ENCODE data around the gene PSMB5. TPM values are rescaled to one million over a fixed set of nuclear protein-coding genes. Genes with fewer than 3 reads are reported as not detected.

The PSMB5 gene
- total RNA-seq, 1 donor from 2014 or later: 183 TPM

DNA sequence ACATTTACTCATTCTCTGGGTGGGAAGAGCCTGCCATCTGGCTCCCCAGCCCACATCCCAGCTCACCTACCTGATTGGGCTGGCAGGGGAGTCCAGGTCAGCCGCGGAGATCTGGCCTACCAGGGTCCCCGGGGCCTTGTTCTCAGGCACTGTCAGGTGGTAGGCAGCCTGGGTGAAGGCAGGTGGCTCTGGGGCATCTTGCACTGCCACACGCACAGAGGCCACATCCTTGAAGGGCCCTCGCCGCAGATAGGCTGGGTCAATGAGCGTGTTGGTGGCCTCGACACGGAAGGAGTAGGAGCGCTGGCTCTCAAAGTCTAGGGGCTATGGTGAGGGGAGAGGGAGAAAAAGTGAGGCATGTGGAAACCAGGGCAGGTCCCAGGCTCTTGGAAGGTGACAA, 18.7 kb upstream of the PSMB5 start:
- H3K4me3 ChIP-seq (ENCODE audit: low read length in 3 of 3): no peak overlapping the region

DNA sequence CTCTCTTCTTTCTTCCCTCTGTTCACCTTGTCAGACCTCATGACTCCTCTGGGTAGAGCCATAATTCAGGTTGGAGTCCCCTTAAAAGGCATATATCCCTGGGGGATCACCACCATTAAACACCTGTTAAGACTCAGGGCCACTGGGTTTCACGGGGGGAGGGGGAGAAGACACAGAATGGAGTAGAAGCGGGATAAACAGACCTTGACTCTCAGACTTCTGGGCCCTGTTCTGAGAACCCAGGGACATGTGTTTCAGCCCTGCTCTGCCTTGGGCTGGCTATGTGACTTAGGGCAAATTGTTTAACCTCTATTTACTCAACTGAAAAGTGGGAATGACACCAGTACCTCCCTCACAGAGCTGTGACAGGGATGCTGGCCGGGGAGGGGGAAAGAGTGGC, 18.0 kb upstream of the PSMB5 start:
- Histone ChIP-seq H3K4me1 (ENCODE audit: control insufficient read depth in 3 of 3, insufficient read depth in 3 of 3, low read length in 3 of 3) (peaks cover 8 to 17% (median 10%) of the 10 kb centered on the region in 3 donors), H3K9ac (ENCODE audit: low read depth in 1 of 3, low read length in 3 of 3) (peak overlapping the region in 1 of 3 donors; percentile 33), H3K36me3 (ENCODE audit: control insufficient read depth in 3 of 3, insufficient read depth in 3 of 3, low read length in 3 of 3) (no peaks in the 10 kb centered on the region), H3K27me3 (ENCODE audit: control insufficient read depth in 3 of 3, insufficient read depth in 3 of 3, low read length in 3 of 3) (no peaks in the 10 kb centered on the region), H3K4me3 (ENCODE audit: low read length in 3 of 3) (no peak overlapping the region), H3K27ac (ENCODE audit: low read depth, low read length) (no peak overlapping the region), H3K9me3 (ENCODE audit: control insufficient read depth in 3 of 3, low read length in 3 of 3) (no peaks in the 10 kb centered on the region)

More for the DNA sequence above, 18.7 kb upstream of the PSMB5 start:
- Histone ChIP-seq H3K36me3 (ENCODE audit: control insufficient read depth in 3 of 3, insufficient read depth in 3 of 3, low read length in 3 of 3) (no peaks in the 10 kb centered on the region), H3K9ac (ENCODE audit: low read depth in 1 of 3, low read length in 3 of 3) (no peak overlapping the region), H3K4me1 (ENCODE audit: control insufficient read depth in 3 of 3, insufficient read depth in 3 of 3, low read length in 3 of 3) (peaks cover 10 to 20% (median 13%) of the 10 kb centered on the region in 3 donors), H3K9me3 (ENCODE audit: control insufficient read depth in 3 of 3, low read length in 3 of 3) (no peaks in the 10 kb centered on the region), H3K27ac (ENCODE audit: low read depth, low read length) (no peak overlapping the region), H3K27me3 (ENCODE audit: control insufficient read depth in 3 of 3, insufficient read depth in 3 of 3, low read length in 3 of 3) (no peaks in the 10 kb centered on the region)

DNA sequence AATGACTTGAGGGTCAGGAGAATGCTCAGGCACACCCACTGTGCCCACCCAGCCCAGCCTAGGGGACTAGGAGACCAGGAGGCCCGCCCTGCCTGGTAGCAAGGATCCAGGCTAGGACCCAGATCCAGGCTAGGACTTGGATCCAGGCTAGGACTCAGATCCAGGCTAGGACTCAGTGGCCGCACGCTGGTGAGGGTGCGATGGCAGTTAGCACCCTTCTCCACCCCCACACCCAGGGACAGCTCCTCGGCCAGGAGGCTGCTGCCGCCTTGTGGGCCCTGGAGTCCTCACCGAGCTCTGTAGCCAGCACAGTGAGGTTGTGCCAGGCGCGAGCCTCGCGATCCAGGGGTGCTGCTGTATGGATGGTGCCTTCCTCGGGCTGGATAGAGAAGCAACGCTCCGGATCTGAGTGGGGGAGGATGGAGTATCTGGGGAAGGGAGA, 17.5 kb upstream of the PSMB5 start:
- Histone ChIP-seq H3K9ac (ENCODE audit: low read depth in 1 of 3, low read length in 3 of 3) (peak overlapping the region in 1 of 3 donors; percentile 33), H3K36me3 (ENCODE audit: control insufficient read depth in 3 of 3, insufficient read depth in 3 of 3, low read length in 3 of 3) (no peaks in the 10 kb centered on the region), H3K9me3 (ENCODE audit: control insufficient read depth in 3 of 3, low read length in 3 of 3) (no peaks in the 10 kb centered on the region), H3K4me1 (ENCODE audit: control insufficient read depth in 3 of 3, insufficient read depth in 3 of 3, low read length in 3 of 3) (peaks cover 8 to 15% (median 10%) of the 10 kb centered on the region in 3 donors), H3K27ac (ENCODE audit: low read depth, low read length) (no peak overlapping the region), H3K4me3 (ENCODE audit: low read length in 3 of 3) (no peak overlapping the region), H3K27me3 (ENCODE audit: control insufficient read depth in 3 of 3, insufficient read depth in 3 of 3, low read length in 3 of 3) (no peaks in the 10 kb centered on the region)

DNA sequence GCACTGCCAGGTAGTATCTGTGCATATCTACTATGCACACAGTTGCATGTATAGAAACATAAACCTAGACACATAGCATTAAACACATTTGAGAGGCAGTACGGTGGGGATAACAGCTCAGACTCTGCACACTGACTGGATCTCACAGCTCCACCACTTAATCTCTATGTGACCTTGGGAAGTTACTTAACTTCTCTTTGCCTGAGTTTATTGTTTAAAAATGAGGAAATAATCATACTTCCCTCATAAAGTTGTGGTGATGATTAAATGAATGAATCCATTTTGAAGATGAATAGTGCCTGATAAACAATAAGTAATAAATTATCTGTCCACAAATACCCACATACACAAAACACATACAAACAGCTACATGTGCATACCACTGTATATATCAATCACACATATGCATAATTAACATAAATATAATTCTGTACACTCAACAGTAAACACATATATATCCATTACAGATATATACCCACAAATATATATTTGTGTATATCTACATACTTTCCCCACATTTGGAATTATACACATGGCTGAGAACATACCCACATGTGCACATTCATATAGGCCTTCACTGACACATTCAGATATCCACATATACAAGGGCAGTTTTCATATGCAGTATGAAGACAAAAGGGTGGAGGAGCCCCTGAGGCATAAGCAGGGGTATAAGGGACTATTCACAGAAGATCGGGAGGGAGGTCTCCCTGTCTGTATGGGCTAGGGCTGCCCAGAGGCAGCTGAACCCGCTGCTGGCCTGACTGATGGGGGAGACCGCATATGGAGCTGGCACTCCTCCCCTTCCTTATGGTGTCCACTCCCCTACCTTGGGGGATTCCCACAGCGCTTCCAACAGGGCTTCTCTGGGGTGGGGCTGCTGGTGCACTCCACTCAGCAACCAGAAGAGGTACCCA, 16.7 kb upstream of the PSMB5 start:
- no peak overlapping the region for H3K4me3 ChIP-seq (ENCODE audit: low read length in 3 of 3)
- no peaks in the 10 kb centered on the region for H3K36me3 ChIP-seq (ENCODE audit: control insufficient read depth in 3 of 3, insufficient read depth in 3 of 3, low read length in 3 of 3)
- no peak overlapping the region for H3K9ac ChIP-seq (ENCODE audit: low read depth in 1 of 3, low read length in 3 of 3)
- H3K9me3 ChIP-seq (ENCODE audit: control insufficient read depth in 3 of 3, low read length in 3 of 3): no peaks in the 10 kb centered on the region
- H3K27me3 ChIP-seq (ENCODE audit: control insufficient read depth in 3 of 3, insufficient read depth in 3 of 3, low read length in 3 of 3): no peaks in the 10 kb centered on the region
- H3K4me1 ChIP-seq (ENCODE audit: control insufficient read depth in 3 of 3, insufficient read depth in 3 of 3, low read length in 3 of 3): peaks cover 2 to 9% (median 3%) of the 10 kb centered on the region in 3 donors
- H3K27ac ChIP-seq (ENCODE audit: low read depth, low read length): no peak overlapping the region

DNA sequence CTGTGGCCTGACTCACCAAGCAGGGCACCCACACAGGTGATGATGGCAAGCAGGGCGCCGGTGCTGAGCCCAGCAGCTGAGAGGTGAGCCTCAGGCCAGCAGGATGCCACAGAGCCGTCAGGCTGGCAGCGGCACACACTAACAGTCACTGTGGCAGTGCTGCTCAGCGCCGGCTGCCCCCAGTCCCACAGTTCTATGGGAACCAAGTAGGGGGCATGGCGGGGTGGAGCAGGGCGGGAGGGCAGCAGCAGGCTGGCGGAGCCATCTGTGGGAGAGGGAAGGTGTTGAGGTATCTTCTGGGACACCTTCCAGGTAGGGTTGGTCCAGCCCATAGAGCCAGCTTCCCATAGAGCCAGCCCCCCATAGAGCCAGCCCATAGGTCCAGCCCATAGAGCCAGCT, 14.3 kb upstream of the PSMB5 start:
- no peaks in the 10 kb centered on the region for H3K36me3 ChIP-seq (ENCODE audit: control insufficient read depth in 3 of 3, insufficient read depth in 3 of 3, low read length in 3 of 3)
- no peaks in the 10 kb centered on the region for H3K9me3 ChIP-seq (ENCODE audit: control insufficient read depth in 3 of 3, low read length in 3 of 3)
- H3K27me3 ChIP-seq (ENCODE audit: control insufficient read depth in 3 of 3, insufficient read depth in 3 of 3, low read length in 3 of 3): no peaks in the 10 kb centered on the region
- peaks cover 0 to 9% (median 3%) of the 10 kb centered on the region in 3 donors for H3K4me1 ChIP-seq (ENCODE audit: control insufficient read depth in 3 of 3, insufficient read depth in 3 of 3, low read length in 3 of 3)
- no peak overlapping the region for H3K27ac ChIP-seq (ENCODE audit: low read depth, low read length)
- H3K4me3 ChIP-seq (ENCODE audit: low read length in 3 of 3): no peak overlapping the region
- H3K9ac ChIP-seq (ENCODE audit: low read depth in 1 of 3, low read length in 3 of 3): no peak overlapping the region

DNA sequence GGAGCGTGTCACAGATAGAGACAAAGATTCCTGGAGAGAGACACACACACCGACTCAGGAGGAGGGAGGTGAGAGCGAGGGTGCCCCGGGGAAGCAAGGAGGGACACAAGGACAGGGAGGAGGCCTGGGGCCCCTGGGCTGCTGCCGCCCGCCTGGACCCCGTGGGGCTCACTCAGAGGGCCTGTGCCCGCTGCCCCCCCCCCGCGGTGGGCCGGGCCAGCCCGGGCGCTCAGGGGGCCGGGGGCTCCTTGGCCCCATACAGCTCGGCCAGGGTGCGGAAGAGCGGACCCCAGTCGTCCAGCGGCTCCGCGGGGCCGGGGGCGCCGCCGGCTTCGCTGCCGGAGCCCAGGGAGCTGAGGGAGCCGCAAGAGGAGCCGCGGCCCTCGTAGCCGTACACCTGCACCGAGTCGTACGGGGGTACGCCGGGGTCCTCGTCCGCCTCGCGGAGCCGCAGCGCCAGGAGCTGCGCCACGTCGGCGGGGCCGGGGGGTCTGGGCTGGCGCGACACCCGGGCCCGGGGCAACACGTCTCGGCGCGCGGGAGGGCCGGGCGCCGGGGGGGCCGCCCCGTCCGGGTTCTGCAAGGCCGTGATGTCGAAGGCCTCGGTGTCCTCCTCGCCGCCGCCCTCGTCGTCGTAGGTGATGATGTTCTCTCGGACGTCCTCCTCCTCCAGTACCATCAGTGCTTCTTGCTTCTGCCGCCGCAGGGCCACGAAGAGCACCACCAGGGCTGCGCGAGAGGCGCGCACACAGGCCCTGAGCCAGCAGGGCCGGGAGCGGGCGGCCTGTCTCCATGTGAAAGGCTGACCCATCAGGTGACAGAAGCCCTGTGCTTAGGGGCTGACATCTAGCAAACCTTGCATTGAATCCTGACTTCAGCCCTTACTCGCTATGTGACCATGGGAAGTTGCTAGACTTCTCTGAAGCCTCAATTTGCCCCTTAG, 13.3 kb upstream of the PSMB5 start:
- Histone ChIP-seq H3K36me3 (ENCODE audit: control insufficient read depth in 3 of 3, insufficient read depth in 3 of 3, low read length in 3 of 3) (no peaks in the 10 kb centered on the region), H3K4me1 (ENCODE audit: control insufficient read depth in 3 of 3, insufficient read depth in 3 of 3, low read length in 3 of 3) (peaks cover 0 to 9% (median 3%) of the 10 kb centered on the region in 3 donors), H3K27ac (ENCODE audit: low read depth, low read length) (no peak overlapping the region)

DNA sequence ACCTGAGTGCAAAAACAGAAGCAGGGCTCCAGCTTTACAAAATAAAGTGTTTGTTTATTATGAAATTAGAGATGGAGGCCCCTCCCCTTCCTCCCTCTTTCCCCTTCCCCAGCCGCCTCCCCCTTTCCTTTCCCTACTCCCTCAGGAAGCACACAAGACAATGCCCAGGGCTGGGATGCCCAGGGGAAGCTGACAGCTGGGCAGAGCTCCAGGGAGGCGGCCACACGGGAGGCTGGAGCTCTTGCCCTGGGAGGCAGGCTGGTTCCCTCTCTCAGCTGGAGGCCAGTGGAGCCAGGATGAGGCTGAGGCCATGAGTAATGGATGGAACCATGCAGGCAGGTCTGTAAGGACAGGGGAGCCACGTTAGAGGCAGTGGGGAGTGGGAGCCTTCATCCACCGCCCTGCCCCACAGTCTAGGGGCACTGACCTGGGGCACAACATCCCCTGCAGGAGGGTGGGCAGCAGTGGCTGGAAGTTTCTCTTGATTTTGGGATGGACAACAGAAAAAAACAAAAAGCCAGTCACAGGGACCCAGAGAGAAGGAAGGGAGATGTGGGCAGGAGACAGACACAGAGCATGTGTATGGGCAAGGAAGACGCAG, 12.4 kb upstream of the PSMB5 start:
- H3K9ac ChIP-seq (ENCODE audit: low read depth in 1 of 3, low read length in 3 of 3): no peak overlapping the region
- no peaks in the 10 kb centered on the region for H3K9me3 ChIP-seq (ENCODE audit: control insufficient read depth in 3 of 3, low read length in 3 of 3)
- peaks cover 0 to 9% (median 3%) of the 10 kb centered on the region in 3 donors for H3K4me1 ChIP-seq (ENCODE audit: control insufficient read depth in 3 of 3, insufficient read depth in 3 of 3, low read length in 3 of 3)
- no peaks in the 10 kb centered on the region for H3K36me3 ChIP-seq (ENCODE audit: control insufficient read depth in 3 of 3, insufficient read depth in 3 of 3, low read length in 3 of 3)
- H3K27me3 ChIP-seq (ENCODE audit: control insufficient read depth in 3 of 3, insufficient read depth in 3 of 3, low read length in 3 of 3): no peaks in the 10 kb centered on the region
- no peak overlapping the region for H3K27ac ChIP-seq (ENCODE audit: low read depth, low read length)
- no peak overlapping the region for H3K4me3 ChIP-seq (ENCODE audit: low read length in 3 of 3)

More for the DNA sequence above, 13.3 kb upstream of the PSMB5 start:
- Histone ChIP-seq H3K27me3 (ENCODE audit: control insufficient read depth in 3 of 3, insufficient read depth in 3 of 3, low read length in 3 of 3) (no peaks in the 10 kb centered on the region), H3K4me3 (ENCODE audit: low read length in 3 of 3) (no peak overlapping the region), H3K9me3 (ENCODE audit: control insufficient read depth in 3 of 3, low read length in 3 of 3) (no peaks in the 10 kb centered on the region), H3K9ac (ENCODE audit: low read depth in 1 of 3, low read length in 3 of 3) (no peak overlapping the region)

DNA sequence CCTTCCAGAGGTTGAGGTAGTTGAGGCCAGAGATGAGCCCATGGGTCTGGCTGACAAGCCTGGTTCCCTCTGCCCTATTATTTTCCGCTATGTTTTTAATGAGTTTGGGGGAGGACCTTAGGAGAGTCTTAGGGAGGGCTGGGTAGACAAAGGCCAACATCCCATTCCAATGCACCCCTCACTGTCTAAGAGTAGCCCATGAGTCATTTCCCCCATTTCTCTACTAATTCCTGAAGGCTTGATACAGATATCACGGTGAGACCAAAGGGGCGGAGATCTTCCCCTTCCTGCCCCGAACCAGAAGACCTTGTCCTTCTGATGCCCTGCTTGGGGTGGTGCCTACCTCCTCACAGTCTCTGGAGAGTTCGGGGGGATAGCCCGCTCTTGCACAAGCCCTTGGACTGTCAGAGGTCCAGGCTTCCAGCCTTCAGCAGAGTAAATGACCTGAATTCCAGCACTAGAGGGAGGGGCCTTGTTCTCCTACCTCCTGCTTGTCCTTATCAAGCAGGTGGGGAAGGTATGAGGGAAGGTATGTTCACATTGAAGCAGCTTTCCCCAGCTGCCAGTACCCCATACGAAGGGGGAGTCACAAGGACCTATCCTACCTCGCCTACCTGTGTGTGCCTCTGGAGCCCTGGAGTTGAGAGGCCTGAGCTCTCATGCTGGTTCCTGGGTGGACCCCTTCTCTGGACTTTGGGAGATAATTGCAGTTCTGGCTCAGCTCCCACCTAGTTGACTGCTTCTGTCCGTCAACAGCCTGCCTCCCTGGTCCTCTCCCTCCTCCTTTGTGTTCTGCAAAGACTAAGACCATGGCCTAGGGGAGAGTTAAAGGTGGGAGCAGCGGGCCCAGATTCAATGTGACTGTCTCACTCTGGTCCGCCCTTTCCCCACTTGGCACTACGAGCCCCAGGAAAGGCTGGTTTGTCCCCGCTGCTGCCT, 11.0 kb upstream of the PSMB5 start:
- peaks cover 0 to 9% (median 3%) of the 10 kb centered on the region in 3 donors for H3K4me1 ChIP-seq (ENCODE audit: control insufficient read depth in 3 of 3, insufficient read depth in 3 of 3, low read length in 3 of 3)
- H3K36me3 ChIP-seq (ENCODE audit: control insufficient read depth in 3 of 3, insufficient read depth in 3 of 3, low read length in 3 of 3): no peaks in the 10 kb centered on the region
- no peak overlapping the region for H3K4me3 ChIP-seq (ENCODE audit: low read length in 3 of 3)
- no peak overlapping the region for H3K27ac ChIP-seq (ENCODE audit: low read depth, low read length)
- H3K27me3 ChIP-seq (ENCODE audit: control insufficient read depth in 3 of 3, insufficient read depth in 3 of 3, low read length in 3 of 3): no peaks in the 10 kb centered on the region
- H3K9ac ChIP-seq (ENCODE audit: low read depth in 1 of 3, low read length in 3 of 3): no peak overlapping the region
- H3K9me3 ChIP-seq (ENCODE audit: control insufficient read depth in 3 of 3, low read length in 3 of 3): no peaks in the 10 kb centered on the region

DNA sequence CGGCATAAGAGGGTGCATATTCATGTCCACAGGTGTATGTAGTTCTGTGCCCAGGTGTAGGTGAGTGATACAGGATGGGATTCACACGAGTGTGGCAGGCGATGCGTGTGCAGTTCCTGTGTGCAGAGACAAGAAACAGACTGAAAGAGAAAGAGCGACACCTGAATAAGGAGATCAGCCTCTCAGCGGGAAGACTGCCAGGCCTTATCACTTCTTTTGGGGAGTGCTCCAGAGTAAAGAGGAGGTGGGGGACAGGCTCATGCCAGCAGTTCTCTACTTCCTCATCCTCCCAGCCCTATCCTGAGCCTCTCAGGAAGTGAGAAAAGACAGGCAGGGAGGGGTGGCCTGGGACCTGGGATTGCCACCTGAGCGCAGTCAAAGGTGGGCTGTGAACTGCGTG, 10.1 kb upstream of the PSMB5 start:
- Histone ChIP-seq H3K4me1 (ENCODE audit: control insufficient read depth in 3 of 3, insufficient read depth in 3 of 3, low read length in 3 of 3) (peaks cover 0 to 9% (median 3%) of the 10 kb centered on the region in 3 donors), H3K36me3 (ENCODE audit: control insufficient read depth in 3 of 3, insufficient read depth in 3 of 3, low read length in 3 of 3) (no peaks in the 10 kb centered on the region), H3K27me3 (ENCODE audit: control insufficient read depth in 3 of 3, insufficient read depth in 3 of 3, low read length in 3 of 3) (no peaks in the 10 kb centered on the region), H3K9me3 (ENCODE audit: control insufficient read depth in 3 of 3, low read length in 3 of 3) (no peaks in the 10 kb centered on the region), H3K27ac (ENCODE audit: low read depth, low read length) (no peak overlapping the region), H3K9ac (ENCODE audit: low read depth in 1 of 3, low read length in 3 of 3) (no peak overlapping the region), H3K4me3 (ENCODE audit: low read length in 3 of 3) (no peak overlapping the region)

All from skeletal muscle tissue (tissue), 4 donors.